Kidney epithelial cell (primary cell): ENCODE results near the gene ARHGAP31. TPM values are rescaled to one million over a fixed set of nuclear protein-coding genes. Genes with fewer than 3 reads are reported as not detected.
"Not testable (repeated sequence)": the region's sequence is repeated elsewhere in the genome, so short reads cannot be mapped to it uniquely, and the experiment has no call there.

Experiments
- DNase-seq: peaks from one replicate; pipeline ENCODE4 v3.0.0-alpha.2; 2010; ENCODE audit warnings: low read depth
- H3K27me3 ChIP-seq: 2 replicates; pipeline ENCODE4 v1.6.0; 2011; ENCODE audit warnings: low read length; ENCODE audit not compliant: control insufficient read depth, insufficient read depth
- H3K36me3 ChIP-seq: 2 replicates; pipeline ENCODE4 v1.5.1; 2011; ENCODE audit warnings: low read length; ENCODE audit not compliant: control insufficient read depth, insufficient read depth
- H3K4me3 ChIP-seq: 2 replicates; pipeline ENCODE4 v1.5.1; 2011; ENCODE audit warnings: low read depth, mild to moderate bottlenecking, control low read depth, low read length
- CTCF ChIP-seq: IDR thresholded peaks from 2 replicates; pipeline ENCODE4 v1.5.1; 2011; ENCODE audit warnings: mild to moderate bottlenecking, moderate library complexity, low read length, control low read depth, inconsistent platforms; ENCODE audit not compliant: insufficient read depth, poor library complexity, severe bottlenecking
- total RNA-seq: library from RNA; depleted of rRNA; stranded (reverse); fragments of >200 nt; gene quantifications from 2 replicates; pipeline ENCODE4 v1.2.3, GENCODE V29; 2015

The ARHGAP31 gene
- total RNA-seq, 1 donor from 2014 or later = 18.5 TPM

GRCh38 chr3:119319311-119319710, 25.1 kb downstream of the ARHGAP31 start:
- DNase-seq = no peak
- Histone ChIP-seq H3K4me3 (no peak overlapping the region), H3K27me3 (no peaks in the 10 kb centered on the region), H3K36me3 (no peaks in the 10 kb centered on the region)
- TF ChIP-seq CTCF = no peak

GRCh38 chr3:119320785-119321184, 26.6 kb downstream of the ARHGAP31 start:
- H3K4me3 ChIP-seq, H3K36me3 ChIP-seq, DNase-seq, H3K27me3 ChIP-seq: not testable (repeated sequence)

- H3K4me3 ChIP-seq = peak overlapping the region; percentile 56
- no peaks in the 10 kb centered on the region for H3K36me3 ChIP-seq
- DNase-seq = no peak
- TF ChIP-seq CTCF = no peak
- no peaks in the 10 kb centered on the region for H3K27me3 ChIP-seq
Observed at GRCh38 chr3:119322021-119322834, 28.0 kb downstream of the ARHGAP31 start.

- Histone ChIP-seq H3K36me3 (no peaks in the 10 kb centered on the region), H3K4me3 (peak overlapping the region; percentile 56), H3K27me3 (no peaks in the 10 kb centered on the region)
- no peak for DNase-seq
- TF ChIP-seq CTCF = peak; percentile 6
Observed at GRCh38 chr3:119322835-119323722, 28.9 kb downstream of the ARHGAP31 start.

- DNase-seq = no peak
- H3K4me3 ChIP-seq = no peak overlapping the region
- no peak for TF ChIP-seq CTCF
- H3K36me3 ChIP-seq = no peaks in the 10 kb centered on the region
- H3K27me3 ChIP-seq = no peaks in the 10 kb centered on the region
Observed at GRCh38 chr3:119323723-119324085, 29.5 kb downstream of the ARHGAP31 start.

GRCh38 chr3:119324899-119325298, 30.7 kb downstream of the ARHGAP31 start:
- H3K27me3 ChIP-seq = no peaks in the 10 kb centered on the region
- H3K36me3 ChIP-seq = no peaks in the 10 kb centered on the region
- no peak for DNase-seq
- no peak overlapping the region for H3K4me3 ChIP-seq
- no peak for TF ChIP-seq CTCF
